ENCODE data around the gene CATSPERB. TPM values are rescaled to one million over a fixed set of nuclear protein-coding genes. Genes with fewer than 3 reads are reported as not detected.

The CATSPERB gene
- total and polyA plus RNA-seq, 2 donors (not counting 3 experiments of a cell fraction or from before 2014, with no cell fraction given), result not detected

- ChIA-PET CTCF (no interaction called here), POLR2A (no interaction called here)
- Histone ChIP-seq H3K9me3 (replicated peaks; ENCODE audit: control insufficient read depth, insufficient read depth, low read length) (no peaks in the 10 kb centered on the region), H3K79me2 (ENCODE audit: control insufficient read depth, insufficient read depth, low read length) (no peaks in the 10 kb centered on the region), H3K4me1 (ENCODE audit: control insufficient read depth, extremely low read depth, insufficient read depth, low read length) (no peaks in the 10 kb centered on the region), H3K27ac (ENCODE audit: insufficient read depth, low read depth, low read length) (no peak overlapping the region), H3K4me2 (ENCODE audit: insufficient read depth, low read length) (no peak overlapping the region), H3K4me3 (replicated peaks in 1 of 3; ENCODE audit: insufficient read depth in 1 of 3, low read depth in 1 of 3, low read length in 3 of 3) (no peak overlapping the region), H2AFZ (ENCODE audit: low read depth, low read length) (no peak overlapping the region), H3K9ac (replicated peaks; ENCODE audit: extremely low read depth, insufficient read depth, low read length) (no peak overlapping the region), H3K9me1 (replicated peaks; ENCODE audit: control insufficient read depth, extremely low read depth, insufficient read depth, low read length) (no peaks in the 10 kb centered on the region), H4K20me1 (replicated peaks; ENCODE audit: control insufficient read depth, extremely low read depth, insufficient read depth, low read length) (no peaks in the 10 kb centered on the region), H3K27me3 (ENCODE audit: control insufficient read depth in 2 of 2, insufficient read depth in 2 of 2, low read length in 2 of 2) (peaks cover 18 to 22% of the 10 kb centered on the region in 2 experiments), H3K36me3 (ENCODE audit: control insufficient read depth in 2 of 2, extremely low read depth in 1 of 2, insufficient read depth in 2 of 2, low read length in 2 of 2) (no peaks in the 10 kb centered on the region)
- DNase-seq (ENCODE audit: low read depth, low spot score), result no peak
- dilution Hi-C loops (cut with MboI; ENCODE audit: extremely low pct_ligation_motif_present, low sequenced_read_pairs) (no loop called here), intact Hi-C loops (cut with micrococcal nuclease) (no loop called here)
- FAIRE-seq, result no peak
- BruUV-seq (replicated peaks), result no TSS peak
- TF ChIP-seq JUN (IDR thresholded peaks at IDR 0.05; ENCODE audit: borderline replicate concordance, insufficient read depth, insufficient read length, low read depth) (no peak), FOS (IDR thresholded peaks at IDR 0.05; ENCODE audit: borderline replicate concordance, insufficient read depth, low read length) (no peak), MAX (IDR thresholded peaks at IDR 0.05; ENCODE audit: insufficient read depth, insufficient read length) (no peak), CTCF (IDR thresholded peaks at IDR 0.05; ENCODE audit: extremely low read depth in 1 of 2, insufficient read depth in 1 of 2, low read depth in 1 of 2, low read length in 2 of 2) (no peak), MYC (IDR thresholded peaks at IDR 0.05; ENCODE audit: low read depth, low read length) (no peak), POLR2AphosphoS5 (IDR thresholded peaks at IDR 0.05; ENCODE audit: insufficient read depth, low read depth, low read length) (no peak), GATA2 (IDR thresholded peaks at IDR 0.05; ENCODE audit: insufficient read depth, insufficient read length, low read depth, low read length) (no peak), EZH2 (IDR thresholded peaks at IDR 0.05; ENCODE audit: borderline replicate concordance, low read depth, low read length, severe bottlenecking) (no peak), POLR2A (IDR thresholded peaks at IDR 0.05; ENCODE audit: low read depth, low read length) (no peak)
These were observed 154.2 kb downstream of the CATSPERB start for GRCh38 chr14:91577632-91578233.

All from endothelial cell of umbilical vein (primary cell).